HG03108 (cell line): ENCODE results near the gene SMYD4.
"Not testable (repeated sequence)": the region's sequence is repeated elsewhere in the genome, so short reads cannot be mapped to it uniquely, and the experiment has no call there.

Experiments
- ATAC-seq: cut with Tn5 transposase; IDR thresholded peaks from one replicate; pipeline ENCODE4 v1.9.1; 2021; ENCODE audit warnings: moderate library complexity; ENCODE audit not compliant: unreplicated experiment

Gene SMYD4

DNA sequence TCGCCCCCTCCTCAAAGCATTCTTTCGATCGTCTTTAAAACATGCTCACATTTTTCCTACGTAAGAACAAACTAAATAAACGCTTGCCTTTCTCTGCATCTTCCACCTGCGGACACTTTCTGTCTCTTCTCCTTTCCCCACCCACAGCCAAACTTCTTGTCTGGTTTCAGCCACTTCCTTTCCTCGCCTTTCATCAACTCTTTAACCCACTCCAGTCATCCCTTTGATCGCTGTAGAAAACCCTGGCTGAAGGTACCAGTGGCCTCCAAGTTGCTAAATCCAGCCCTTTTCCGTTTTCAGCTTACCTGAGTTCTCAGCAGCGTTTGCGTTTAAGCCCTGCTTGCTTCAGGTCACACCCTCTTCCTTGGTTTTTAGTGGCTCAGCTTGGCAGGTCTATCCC lies 586 bp upstream of the SMYD4 start:
- ATAC-seq, result no peak

DNA sequence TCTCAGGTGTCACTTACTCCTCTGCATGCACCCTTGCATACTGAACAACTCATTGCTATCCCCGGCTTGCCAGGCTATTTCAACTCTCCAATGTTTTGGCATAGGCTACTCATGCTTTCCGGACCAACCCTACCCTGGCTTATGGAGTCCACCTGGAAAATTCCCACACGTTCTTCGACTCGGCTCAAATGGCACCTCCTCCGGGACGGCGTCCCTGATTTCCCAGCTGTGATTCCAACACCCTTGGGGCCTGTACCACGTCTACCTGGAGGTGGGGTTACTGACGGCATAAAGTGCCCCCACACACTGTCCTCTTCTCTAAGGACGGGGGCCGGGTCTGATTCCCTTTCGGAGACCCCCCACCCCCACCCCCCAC lies 498 bp downstream of the SMYD4 start:
- no peak for ATAC-seq

DNA sequence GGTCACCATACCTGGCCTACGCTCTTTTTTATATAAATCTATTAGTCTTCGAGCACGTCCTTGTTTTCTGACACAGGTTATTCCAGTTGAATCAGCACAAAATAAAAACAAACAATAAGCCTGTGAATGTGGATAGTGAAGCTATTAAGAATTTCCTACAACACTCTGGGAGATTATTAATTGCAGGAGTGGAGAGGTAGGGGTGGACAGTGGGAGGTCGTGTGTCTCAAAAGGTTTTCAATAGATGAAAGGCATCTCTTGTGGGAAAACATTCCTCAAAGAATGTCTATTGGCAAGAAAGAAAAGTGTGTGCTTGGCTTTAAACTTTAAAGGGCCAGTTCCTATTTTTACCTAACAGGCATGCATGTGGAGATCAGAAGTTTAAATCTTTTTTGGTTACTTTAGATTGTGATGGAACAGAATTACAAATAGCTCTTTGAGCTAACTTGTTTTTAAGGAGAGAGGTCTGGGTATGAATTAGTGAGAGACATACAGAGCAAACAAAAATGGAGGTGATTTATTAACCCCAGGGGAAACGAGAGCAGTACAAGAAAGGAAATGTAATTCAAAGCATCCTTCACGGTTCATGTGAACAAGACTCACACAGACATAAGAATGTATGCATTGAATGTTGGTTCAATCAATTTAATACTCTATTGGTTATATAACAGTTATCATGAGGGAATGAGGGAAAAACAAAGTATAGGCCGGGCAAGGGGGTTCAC lies 9.0 kb downstream of the SMYD4 start:
- ATAC-seq, result peak; percentile 64

DNA sequence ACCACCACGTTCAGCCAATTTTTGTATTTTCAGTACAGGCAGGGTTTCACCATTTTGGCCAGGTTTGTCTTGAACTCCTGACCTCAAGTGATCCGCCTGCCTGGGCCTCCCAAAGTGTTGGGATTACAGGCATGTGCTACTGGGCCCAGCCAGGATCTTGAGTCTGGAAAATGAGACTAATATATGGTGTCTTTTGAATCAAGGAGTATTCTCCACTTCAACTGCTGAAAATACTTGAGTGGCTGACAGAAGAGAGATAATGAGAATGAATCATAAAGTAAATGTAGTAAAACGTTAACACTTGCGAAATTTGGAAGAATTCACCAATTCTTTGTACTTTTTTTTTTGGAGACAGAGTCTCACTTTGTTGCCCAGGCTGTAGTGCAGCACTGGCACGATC lies 16.6 kb downstream of the SMYD4 start:
- no peak for ATAC-seq

DNA sequence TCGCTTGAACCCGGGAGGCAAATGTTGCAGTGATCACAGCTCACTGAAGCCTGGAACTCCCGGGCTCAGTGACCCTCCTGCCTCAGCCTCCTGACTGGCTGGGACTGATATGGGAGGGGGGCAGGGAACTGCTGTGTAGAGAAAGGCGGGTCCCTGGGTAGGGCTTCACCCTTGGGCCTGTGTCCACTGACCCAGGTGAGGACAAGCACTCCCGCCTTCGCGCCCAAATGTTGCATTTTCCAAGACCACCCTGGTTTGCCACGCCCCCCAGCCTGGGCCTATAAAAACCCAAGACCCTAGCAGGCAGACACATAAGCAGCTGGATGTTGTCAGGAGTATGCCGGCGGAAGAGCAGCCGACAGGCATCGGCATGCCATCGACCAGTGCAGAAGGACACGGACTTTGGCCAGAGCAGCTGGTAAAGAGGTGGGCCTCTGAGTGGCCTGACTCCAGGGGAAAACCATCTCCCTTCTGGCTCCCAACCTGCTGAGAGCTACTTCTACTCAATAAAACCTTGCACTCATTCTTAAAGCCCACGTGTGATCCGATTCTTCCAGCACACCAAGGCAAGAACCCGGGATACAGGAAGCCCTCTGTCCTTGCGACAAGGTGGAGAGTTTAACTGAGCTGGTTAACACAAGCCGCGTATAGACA lies 19.1 kb downstream of the SMYD4 start:
- no peak for ATAC-seq

DNA sequence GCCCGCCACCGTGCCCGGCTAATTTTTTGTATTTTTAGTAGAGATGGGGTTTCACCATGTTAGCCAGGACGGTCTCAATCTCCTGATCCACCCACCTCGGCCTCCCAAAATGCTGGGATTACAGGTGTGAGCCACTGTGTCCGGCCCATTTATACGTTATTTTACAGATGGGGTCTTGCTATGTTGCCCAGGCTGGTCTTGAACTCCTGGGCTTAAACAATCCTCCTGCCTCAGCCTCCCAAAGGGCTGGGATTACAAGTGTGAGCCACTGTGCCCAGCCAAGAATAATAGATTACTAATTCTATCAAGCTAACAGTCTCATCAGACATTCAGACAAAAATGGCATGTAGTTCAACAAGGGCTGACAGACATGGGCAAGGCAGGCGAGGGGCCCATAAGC lies 19.9 kb downstream of the SMYD4 start:
- not testable (repeated sequence) for ATAC-seq

DNA sequence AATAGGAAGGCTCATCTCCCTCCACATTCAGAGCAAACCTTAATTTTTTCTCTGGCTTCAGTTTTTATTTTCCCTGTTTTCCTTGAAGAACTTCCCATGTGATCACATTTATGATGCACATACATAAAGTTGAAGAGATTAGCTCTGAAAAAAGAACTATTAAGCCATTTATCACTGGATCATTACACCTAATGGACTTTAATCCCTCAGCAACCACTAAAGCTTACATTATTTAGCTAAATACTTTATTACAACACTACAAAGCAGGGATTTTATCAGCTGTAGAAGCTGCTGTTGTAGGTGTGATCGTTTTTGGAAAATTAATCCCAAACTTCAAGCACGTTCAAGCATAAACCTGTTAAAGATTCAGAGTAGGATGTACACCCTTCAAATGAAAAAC lies 21.1 kb downstream of the SMYD4 start:
- ATAC-seq, result no peak

DNA sequence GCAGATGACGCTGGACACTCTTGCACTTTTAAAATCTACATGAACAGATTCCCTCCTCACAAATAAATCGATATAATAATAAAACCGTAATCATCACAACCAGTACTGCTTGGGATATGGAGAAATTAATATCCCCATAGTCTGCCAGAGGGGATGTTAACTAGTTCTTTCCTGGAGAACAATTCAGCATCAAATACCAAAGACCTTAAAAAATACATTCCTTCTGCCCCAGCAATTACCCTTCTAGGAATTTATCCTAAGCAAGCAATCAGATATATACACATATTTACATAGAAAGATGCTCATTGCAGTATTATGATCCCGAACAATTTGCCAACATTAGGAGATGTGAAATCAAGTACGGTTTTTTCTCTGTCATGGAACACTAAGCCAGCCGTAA lies 21.8 kb downstream of the SMYD4 start:
- ATAC-seq, result no peak

DNA sequence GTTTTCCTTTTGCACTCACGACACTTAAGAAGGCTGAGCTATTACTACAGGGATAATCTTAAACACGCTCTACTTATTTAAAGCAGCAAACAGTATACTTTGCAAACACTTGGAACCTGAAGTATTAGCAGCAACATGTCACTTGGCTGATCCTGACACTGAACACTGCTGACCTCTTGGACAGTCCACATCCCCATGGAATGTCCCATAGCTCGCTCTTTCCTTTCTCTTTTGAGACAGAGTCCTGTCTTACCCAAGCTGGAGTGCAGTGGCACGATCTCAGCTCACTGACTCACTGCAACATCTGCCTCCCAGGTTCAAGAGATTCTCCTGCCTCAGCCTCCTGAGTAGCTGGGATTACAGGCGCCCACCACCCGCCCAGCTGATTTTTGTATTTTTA lies 26.4 kb downstream of the SMYD4 start:
- no peak for ATAC-seq

DNA sequence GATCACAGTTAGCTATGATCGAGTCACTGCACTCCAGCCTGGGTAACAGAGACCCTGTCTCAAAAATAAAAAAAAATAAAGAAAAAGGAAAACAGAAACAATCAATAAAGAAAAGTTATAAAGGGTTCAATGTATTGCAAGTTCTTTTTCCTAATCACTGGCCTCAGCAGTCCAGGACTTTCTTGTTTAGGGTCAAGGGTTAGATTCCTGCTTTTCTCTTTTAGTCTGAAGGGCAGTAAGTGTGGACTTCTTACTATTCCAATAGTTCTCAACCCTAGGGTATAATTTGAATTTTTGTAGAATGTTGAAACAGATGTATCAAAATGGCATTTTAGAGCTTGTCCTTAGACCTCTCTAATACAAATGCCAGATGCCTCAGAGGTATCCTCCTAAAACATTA lies 27.3 kb downstream of the SMYD4 start:
- ATAC-seq, result no peak

DNA sequence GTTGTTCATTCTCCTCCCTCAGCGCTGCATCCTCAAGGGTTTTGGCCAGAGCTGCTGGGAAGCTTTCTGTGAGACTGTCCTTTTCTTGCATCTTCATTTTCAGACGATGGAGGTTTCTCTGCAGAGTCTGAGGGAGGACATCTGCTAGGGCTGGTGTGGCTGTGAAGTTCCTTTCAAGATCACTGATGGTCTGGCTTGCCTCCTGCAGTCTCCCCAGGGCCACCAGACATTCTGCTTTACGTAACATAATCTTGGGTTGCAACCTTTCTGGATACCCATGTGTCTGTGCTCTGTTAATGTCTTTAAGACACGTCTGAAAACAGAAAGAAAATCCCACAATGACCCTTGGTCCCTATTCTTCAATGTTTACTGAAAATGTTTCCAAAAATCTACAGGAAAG lies 29.0 kb downstream of the SMYD4 start:
- no peak for ATAC-seq

DNA sequence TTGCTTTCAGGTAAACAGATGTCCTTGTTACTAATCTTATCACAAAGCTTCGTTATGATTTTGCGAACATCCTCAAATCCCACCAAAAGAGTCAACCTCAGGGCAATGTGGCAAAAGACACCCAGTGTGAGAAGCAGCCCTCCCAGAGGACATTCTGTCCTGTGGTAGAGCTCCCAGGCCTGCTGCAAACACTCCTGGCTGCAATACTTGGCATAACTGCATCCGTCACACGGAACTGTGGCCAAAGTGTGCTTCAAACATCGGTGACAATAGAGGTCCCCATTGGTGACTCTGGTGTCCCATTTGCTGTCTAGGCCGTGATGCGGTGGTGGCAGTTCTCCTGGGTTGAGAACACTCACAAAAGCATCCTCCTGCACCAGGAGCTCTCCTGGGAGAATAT lies 29.5 kb downstream of the SMYD4 start:
- no peak for ATAC-seq

DNA sequence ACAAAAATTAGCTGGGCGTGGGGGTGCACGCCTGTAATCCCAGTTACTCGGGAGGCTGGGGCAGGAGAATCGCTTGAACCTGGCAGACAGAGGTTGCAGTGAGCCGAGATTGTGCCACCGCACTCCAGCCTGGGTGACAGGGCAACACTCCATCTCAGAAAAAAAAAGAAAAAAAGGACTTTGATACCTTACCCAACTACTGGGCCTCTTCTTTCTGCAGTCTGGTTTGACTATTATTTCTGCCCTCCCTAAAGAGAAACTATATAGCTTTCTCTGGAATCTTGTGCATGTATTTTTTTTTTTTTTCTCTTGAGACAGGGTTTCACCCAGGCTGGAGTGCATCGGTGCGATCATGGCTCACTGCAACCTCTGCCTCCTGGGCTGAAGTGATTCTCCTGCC lies 31.9 kb downstream of the SMYD4 start:
- not testable (repeated sequence) for ATAC-seq

DNA sequence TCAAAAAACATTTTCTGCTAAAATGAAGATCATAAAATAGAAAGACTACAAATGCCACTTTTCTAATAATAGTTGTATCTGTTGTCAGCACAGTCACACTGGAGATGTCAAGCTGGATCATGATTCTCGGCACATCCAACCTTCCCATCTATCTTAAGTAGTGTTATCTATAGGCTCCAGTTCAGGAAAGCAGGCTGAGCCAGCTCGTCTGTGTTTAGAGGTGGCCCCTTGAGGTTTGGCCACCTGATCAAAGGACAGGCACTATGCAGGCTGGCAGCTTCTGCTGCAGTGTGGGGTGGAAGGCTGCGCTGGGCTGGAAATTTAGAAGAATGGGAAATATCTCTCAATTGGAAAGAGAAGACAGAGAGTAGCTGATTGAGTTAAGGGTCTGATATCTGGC lies 32.4 kb downstream of the SMYD4 start:
- no peak for ATAC-seq

DNA sequence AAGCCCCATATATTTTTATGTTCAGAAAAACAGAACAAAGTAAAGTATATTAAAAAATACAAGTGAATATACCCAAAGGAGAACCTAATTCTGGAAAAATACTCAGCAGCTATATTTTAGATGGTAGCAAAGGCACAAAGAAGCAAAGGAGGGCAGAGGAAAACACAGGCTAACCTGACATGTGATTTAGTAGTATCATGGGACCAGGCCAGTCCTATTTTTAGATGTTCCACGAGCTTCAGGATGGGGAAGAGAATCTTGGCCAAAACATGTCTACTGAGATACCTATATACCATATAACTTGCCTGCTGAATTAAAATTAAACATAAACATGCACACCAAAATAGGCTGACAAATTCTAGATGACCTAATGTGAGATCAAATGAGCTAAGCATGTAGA lies 32.9 kb downstream of the SMYD4 start:
- no peak for ATAC-seq

DNA sequence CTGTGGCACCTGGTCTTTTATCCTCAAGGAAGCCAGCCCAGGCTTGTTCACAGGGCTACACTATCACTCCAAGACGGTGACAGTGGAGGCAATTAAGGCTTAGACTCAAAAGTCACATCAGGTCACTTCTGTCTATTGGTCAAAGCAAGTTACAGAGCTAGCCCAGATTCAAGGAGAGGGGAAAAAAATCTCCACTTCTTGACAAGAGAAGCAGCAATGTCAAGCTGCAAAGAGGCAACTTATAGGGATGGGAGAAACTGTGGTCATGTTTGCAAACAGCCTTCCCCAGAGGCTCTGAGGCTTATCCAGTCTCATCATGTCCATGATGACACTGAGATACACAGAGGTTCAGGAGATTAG lies 36.3 kb downstream of the SMYD4 start:
- no peak for ATAC-seq

DNA sequence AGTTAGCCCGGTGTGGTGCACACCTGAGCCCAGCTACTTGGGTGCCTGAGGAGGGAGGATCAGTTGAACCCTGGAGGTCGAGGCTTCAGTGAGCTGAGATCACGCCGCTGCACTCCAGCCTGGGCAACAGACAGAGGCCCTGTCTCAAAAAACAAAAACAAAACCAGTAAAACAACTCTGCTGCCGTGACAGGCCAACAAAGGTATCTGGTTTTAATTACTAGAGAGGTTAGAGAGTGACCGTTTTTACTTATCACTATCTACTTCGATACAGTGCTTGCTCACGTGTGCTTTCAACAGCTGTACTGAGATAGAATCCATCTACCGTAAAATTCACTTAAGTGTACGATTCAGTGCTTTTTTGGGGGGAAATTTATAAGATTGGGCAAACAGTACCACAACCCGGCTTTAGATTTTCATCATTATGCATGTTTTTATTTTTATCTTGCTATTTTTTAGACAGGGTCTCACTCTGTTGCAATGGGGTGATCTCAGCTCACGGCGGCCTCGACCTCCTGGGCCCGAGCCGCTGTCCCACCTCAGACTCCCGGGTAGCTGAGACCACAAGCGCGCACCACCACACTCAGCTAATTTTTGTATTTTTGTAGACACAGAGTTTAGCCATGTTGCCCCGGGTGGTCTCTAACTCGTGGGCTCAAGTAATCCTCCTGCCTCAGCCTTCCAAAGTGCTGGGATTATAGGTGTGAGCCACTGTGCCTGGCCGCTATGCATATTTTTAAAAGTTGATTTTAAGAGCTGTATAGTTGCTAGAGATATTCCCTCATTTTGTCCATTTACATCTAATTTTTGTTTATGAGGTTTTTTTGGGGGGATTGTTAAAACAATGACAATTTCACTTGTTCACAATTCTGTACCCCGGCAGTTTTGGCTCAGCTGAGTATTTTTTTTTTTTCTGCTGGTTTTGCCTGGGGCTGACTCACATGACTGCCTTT lies 36.9 kb downstream of the SMYD4 start:
- ATAC-seq, result no peak

DNA sequence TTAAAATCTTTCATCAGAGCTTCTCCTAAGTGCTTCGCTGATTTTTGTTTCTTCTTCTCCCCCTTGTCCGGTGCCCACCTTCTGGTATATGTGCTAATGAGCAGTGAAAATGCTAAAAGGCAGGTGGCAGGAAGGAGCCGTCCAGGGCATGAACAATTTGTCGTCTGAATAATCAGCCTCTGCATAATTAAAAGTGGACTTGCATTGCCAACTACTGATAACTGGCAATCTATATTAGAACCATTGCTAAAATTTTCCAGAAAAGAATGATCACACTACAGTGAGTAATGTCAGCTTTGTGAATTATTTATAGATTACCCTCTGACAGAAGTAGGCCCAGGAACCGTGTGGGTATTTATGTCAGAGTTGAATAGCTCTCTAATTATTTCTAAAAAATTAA lies 39.8 kb downstream of the SMYD4 start:
- no peak for ATAC-seq

DNA sequence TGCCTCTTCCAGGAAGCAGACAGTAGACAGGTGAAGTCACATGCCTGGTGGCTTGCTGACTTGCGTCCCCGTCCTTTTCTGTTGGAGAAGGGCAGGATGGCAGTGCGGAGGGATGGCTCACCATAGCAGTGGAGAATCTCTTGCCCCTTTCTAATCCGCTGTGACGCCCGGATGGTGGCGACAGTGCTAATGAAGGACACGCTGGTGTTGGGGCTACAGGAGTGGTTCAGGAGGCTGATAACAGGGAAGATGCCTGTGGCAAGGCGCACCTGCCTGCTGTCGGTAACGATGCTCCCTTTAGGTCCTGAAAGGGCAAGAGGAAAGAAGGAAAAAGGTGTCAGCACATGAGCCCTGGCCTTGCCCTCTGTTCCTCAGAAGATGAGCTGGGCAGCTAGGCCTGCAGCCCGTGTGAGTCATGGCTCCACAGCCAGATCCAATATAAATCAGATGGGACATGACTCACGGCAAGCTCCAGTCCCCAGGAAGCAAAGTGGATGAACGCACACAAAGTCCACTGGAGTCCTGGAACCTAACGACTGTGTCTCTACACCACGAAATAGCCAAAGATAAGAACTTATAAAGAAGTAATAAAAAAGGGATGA lies 42.3 kb downstream of the SMYD4 start:
- ATAC-seq, result no peak

DNA sequence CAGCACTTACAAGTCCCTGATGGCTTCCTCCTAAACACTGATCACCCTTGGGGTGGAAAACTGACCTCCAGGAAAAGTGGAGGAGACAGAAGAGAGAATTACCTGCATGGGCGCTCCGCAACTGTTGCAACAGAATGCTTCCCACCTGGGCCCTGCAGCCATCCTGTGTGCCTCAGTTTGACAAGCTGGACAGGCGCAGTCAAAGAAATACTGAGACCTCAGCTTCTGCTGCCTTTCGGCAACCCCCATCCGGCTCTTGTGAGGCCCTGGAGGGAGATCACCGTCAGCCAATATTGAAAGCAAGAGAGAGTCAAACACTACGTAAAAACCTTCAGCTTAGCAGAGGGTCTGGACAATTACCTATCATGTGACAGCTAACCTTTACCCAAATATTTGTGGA lies 43.0 kb downstream of the SMYD4 start:
- ATAC-seq, result no peak

DNA sequence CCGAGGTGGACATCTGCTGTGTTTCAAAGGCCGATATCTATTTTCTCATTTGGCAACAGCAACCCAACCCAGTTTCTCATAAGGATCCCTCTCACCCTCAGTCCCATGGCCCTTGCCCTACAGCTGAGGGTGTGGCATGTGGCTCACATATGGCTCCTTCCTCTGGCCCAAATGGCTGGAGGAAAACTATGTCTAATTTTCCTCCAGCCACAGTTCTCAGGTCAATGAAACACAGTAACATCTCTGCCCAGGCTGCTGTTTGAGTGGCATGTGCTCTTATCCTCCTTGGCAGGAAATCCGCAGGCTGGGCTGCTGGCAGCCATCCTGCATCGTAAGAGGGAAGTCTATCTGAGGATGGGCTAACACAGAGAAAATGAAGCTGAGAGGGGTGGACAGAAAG lies 43.8 kb downstream of the SMYD4 start:
- ATAC-seq, result no peak
